K562 (cell line): Measurements from ENCODE around the gene AGPAT2. TPM values are rescaled to one million over a fixed set of nuclear protein-coding genes. Genes with fewer than 3 reads are reported as not detected.
A peak's percentile ranks its signal among the peaks of the same experiment; 100 is the strongest.

Experiments
- ATF1 ChIP-seq, 2 experiments: fragments of 450-650 bp in 1 of 2; IDR thresholded peaks; 2 replicates each; pipeline ENCODE4 v1.6.1; 2016; ENCODE audit warnings: missing compliant biosample characterization in 1 of 2, missing genetic modification characterization in 1 of 2
- ATF7 ChIP-seq: fragments of 450-650 bp; IDR thresholded peaks from 2 replicates; pipeline ENCODE4 v1.7.1; 2014; ENCODE audit warnings: mild to moderate bottlenecking, moderate library complexity
- BRD4 ChIP-seq: fragments of 200-600 bp; sonication (generic); IDR thresholded peaks from 2 replicates; pipeline ENCODE4 v1.6.1; 2017; ENCODE audit warnings: inconsistent platforms
- CTCF ChIP-seq, 3 experiments: IDR thresholded peaks in 2 of 3; conservative IDR thresholded peaks in 1 of 3; 2 replicates each; pipeline ENCODE4 v1.5.1; 2011 to 2012; ENCODE audit warnings: low read length in 3 of 3, mild to moderate bottlenecking in 3 of 3, control low read depth in 2 of 3, improper control_type of control experiment in 1 of 3, inconsistent platforms in 1 of 3, low read depth in 1 of 3, mixed read lengths in 1 of 3, moderate library complexity in 1 of 3; ENCODE audit not compliant: insufficient read depth in 2 of 3
- ETV1 ChIP-seq: fragments of 450-650 bp; conservative IDR thresholded peaks from 2 replicates; pipeline ENCODE4 v1.6.1; 2016; ENCODE audit warnings: missing genetic modification characterization, control low read depth, low read depth, missing compliant biosample characterization
- ETV6 ChIP-seq, 3 experiments: fragments of 150-350 bp in 1 of 3; sonication (generic) in 1 of 3; formaldehyde crosslinking in 1 of 3; IDR thresholded peaks; 2 replicates each; pipeline versions ENCODE4 v1.6.1 to v1.8.0; 2014 to 2022; ENCODE audit warnings: borderline replicate concordance in 2 of 3, low read depth in 2 of 3, antibody characterized with exemption in 1 of 3, low read length in 1 of 3, mild to moderate bottlenecking in 1 of 3, missing genetic modification reagents in 1 of 3
- MLLT1 ChIP-seq, 2 experiments: fragments of 450-650 bp; IDR thresholded peaks; 2 replicates each; pipeline ENCODE4 v1.6.1; 2016
- NFIC ChIP-seq: fragments of 450-650 bp; IDR thresholded peaks from 2 replicates; pipeline ENCODE4 v1.6.1; 2017; ENCODE audit warnings: mild to moderate bottlenecking, inconsistent platforms
- SUPT5H ChIP-seq: fragments of 450-650 bp; IDR thresholded peaks from 2 replicates; pipeline ENCODE4 v1.6.1; 2016
- ZNF217 ChIP-seq: sonication (generic); formaldehyde crosslinking; IDR thresholded peaks from 2 replicates; pipeline ENCODE4 v1.8.0; 2022; ENCODE audit warnings: mild to moderate bottlenecking, missing genetic modification reagents
- ZNF41 ChIP-seq: fragments of 250-450 bp; sonication (Bioruptor Pico); conservative IDR thresholded peaks from 2 replicates; pipeline ENCODE4 v1.4.0; 2020; ENCODE audit warnings: mild to moderate bottlenecking
- ZNF583 ChIP-seq: fragments of 250-450 bp; sonication (Bioruptor Pico); IDR thresholded peaks from 2 replicates; pipeline ENCODE4 v1.4.0; 2020
- ZNF592 ChIP-seq: fragments of 450-650 bp; IDR thresholded peaks from 2 replicates; pipeline ENCODE4 v1.6.1; 2017; ENCODE audit warnings: antibody characterized with exemption, mild to moderate bottlenecking
- polyA plus RNA-seq, 8 experiments: library from polyadenylated mRNA; depleted of rRNA in 4 of 8; stranded (reverse) in 5 of 8; unstranded in 3 of 8; fragments of >200 nt; fragmentation: Nextera tagmentation in 2 of 8; fragmentation: Illumina TruSeq in 1 of 8; extraction: Ambion mirVana in 2 of 8; extraction: Trizol in 1 of 8; gene quantifications; 2 replicates each; pipeline versions ENCODE4 v1.2.1 to v1.2.3, GENCODE V29; 2011 to 2014; ENCODE audit warnings: inconsistent platforms in 1 of 8, missing spikeins in 1 of 8
- total RNA-seq, 7 experiments: library from RNA; depleted of rRNA in 6 of 7; stranded (reverse); fragments of >200 nt in 6 of 7; fragmentation: Illumina TruSeq in 2 of 7; extraction: Trizol in 2 of 7; gene quantifications; 2 replicates each; pipeline versions ENCODE4 v1.2.1 to v1.2.3, GENCODE V29; 2011 to 2021; ENCODE audit warnings: low replicate concordance in 1 of 7
- TF ChIP-seq, protein P1 (sequence below), 2 experiments: fragments of 450-650 bp in 1 of 2; sonication (generic) in 1 of 2; formaldehyde crosslinking in 1 of 2; IDR thresholded peaks in 1 of 2; conservative IDR thresholded peaks in 1 of 2; 2 replicates each; pipeline versions ENCODE4 v1.6.1 to v1.8.1; 2016 to 2023; ENCODE audit warnings: mild to moderate bottlenecking in 2 of 2, moderate library complexity in 2 of 2, inconsistent platforms in 1 of 2, missing genetic modification reagents in 1 of 2
- TF ChIP-seq, protein P2 (sequence below): sonication (generic); formaldehyde crosslinking; IDR thresholded peaks from 2 replicates; pipeline ENCODE4 v1.9.0; 2022; ENCODE audit warnings: mild to moderate bottlenecking, missing genetic modification reagents

AGPAT2 gene
- total and polyA plus RNA-seq, 9 of the 15 experiments (the other 6 are each of a cell fraction or from before 2014, with no cell fraction given) = 0.13 to 54.5 (median 23.9) TPM

DNA sequence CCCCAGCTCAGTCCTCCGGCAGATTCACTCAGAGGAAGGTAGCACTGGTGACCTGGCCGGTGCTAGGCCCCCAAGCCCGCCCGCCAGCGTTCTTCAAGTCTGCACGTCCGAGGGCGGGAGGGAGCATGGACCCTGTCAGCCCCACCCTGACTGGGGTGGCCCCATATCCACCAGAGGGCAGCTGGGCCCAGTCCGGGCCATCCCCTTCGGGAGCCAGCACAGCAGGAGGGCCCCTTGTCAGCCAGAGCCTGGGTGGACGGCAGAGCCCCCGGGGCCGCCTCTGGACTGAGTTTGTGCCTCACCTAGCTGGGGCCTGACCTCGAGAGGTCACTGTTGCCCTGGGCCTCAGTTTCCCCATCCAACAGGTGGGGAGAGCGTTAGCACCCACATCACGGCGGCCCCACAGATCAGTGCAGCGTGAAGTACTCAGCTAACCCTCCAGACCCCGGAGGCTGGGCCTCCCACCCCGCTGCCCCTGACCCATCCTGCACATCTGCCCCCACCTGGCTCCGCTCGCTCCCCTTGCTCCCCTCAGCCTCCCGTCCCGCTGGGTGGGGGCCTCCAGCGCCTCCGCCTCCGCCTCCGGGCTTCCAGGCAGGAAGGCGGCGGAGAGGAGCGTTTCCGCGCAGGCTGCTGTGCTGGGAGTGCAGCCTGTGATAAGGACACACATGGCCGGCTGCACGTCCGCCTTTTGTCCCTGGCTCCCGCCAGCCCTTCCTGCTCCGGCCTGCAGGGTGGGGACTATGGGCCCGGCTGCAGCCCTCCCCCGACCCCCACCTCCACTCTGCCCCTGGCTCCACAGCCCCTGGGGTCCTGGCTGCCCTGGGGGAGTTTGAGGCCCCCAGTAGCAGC lies 41.1 kb downstream of the AGPAT2 start (continued):
- peak; percentile 57 to 70 (median 63); a peak in 5 of 6 replicates for TF ChIP-seq CTCF (IDR thresholded peaks at IDR 0.05 in 2 of 3, conservative IDR thresholded peaks at IDR 0.05 in 1 of 3; ENCODE audit: insufficient read depth in 2 of 3, low read depth in 1 of 3, low read length in 3 of 3)
- TF ChIP-seq, protein P1, sequence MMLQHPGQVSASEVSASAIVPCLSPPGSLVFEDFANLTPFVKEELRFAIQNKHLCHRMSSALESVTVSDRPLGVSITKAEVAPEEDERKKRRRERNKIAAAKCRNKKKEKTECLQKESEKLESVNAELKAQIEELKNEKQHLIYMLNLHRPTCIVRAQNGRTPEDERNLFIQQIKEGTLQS (IDR thresholded peaks at IDR 0.05) = no peak
- TF ChIP-seq, protein P1 (CRISPR knock-in tag; conservative IDR thresholded peaks at IDR 0.05) = no peak
- 0 out of 2 replicates have a peak, but pooled peaks have one; percentile 42 for TF ChIP-seq ZNF583
- TF ChIP-seq ZNF217 (CRISPR knock-in tag) = no peak
- TF ChIP-seq NFIC = peak; percentile 34; the same call in 1 of the 2 replicates
- TF ChIP-seq ETV6 (IDR thresholded peaks at IDR 0.05; ENCODE audit: borderline replicate concordance in 1 of 2, low read depth in 2 of 2, low read length in 1 of 2) = peak in 1 of 2 experiments; percentile 42; a peak in 1 of 4 replicates
- no peak for TF ChIP-seq ETV6 (CRISPR knock-in tag; IDR thresholded peaks at IDR 0.05; ENCODE audit: borderline replicate concordance)
- TF ChIP-seq ATF1 (CRISPR knock-in tag; IDR thresholded peaks at IDR 0.05) = no peak
- peak; percentile 51; the same call in 1 of the 2 replicates for TF ChIP-seq ATF1 (tag; IDR thresholded peaks at IDR 0.05)
- peak; percentile 58 for TF ChIP-seq SUPT5H
- no peak for TF ChIP-seq ZNF41
- no peak; the same call in 1 of the 2 replicates for TF ChIP-seq BRD4
- TF ChIP-seq, protein P2, sequence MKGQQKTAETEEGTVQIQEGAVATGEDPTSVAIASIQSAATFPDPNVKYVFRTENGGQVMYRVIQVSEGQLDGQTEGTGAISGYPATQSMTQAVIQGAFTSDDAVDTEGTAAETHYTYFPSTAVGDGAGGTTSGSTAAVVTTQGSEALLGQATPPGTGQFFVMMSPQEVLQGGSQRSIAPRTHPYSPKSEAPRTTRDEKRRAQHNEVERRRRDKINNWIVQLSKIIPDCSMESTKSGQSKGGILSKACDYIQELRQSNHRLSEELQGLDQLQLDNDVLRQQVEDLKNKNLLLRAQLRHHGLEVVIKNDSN (CRISPR knock-in tag) = 0 out of 2 replicates have a peak, but pooled peaks have one; percentile 18
- TF ChIP-seq ETV1 (tag) = peak; percentile 86
- TF ChIP-seq MLLT1 (IDR thresholded peaks at IDR 0.05) = 0 out of 4 replicates have a peak, but pooled peaks of 1 of the 2 experiments have one; percentile 49
- TF ChIP-seq ATF7 = peak; percentile 40; the same call in 1 of the 2 replicates
- TF ChIP-seq ZNF592 = peak; percentile 87; the same call in 1 of the 2 replicates
